ENCODE measurements around the gene SLC16A3.

The SLC16A3 gene

DNA sequence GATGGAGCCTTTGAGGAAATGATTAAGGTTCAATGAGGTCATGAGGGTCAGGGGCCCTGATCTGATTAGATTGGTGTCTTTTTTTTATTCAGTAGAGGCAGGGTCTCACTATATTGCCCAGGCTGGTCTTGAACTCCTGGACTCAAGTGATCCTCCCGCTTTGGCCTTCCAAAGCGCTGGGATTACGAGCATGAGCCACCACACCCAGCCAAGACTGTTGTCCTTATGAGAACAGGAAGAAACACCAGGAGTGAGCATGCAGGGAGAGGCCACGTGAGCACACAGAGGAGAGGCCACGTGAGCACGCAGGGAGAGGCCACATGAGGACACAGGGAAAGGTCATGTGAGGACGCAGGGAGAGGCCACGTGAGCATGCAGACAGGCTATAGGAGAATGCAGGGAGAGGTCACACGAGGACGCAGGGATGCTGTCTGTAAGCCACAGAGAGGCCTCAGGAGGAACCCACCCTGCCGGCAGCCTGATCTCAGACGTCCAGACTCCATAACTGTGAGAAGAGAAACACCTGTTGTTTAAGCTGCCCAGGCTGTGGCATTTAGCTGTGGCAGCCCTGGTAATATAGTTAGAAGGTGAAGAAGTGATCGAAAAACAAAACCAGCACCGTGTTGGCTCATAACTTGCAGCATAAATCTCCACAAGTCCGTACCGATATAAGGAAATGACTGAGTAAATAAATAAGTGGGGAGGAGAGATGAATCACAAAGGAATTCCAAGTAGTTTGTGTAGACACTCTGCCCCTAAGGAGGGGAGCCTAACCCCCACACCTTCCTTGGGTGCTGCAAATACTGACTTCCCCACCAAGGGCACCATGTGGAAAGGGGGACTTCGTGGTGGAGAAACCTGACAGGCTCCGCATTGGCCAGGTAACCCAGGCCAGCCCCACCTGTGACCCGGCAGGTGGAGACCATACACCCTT is 59.3 kb downstream of the SLC16A3 start:
- in situ Hi-C loops (cut with HindIII; ENCODE audit: low pct_unique_long_range_greater_than_20kb, low sequenced_read_pairs), result no loop called here
- TF ChIP-seq JUND (IDR thresholded peaks at IDR 0.05; ENCODE audit: low read depth), result no peak
- DNase-seq (ENCODE audit: low read depth in 1 of 2, low spot score in 1 of 2), result peak in 1 of 2 experiments; percentile 94
